Omental fat pad (tissue), 4 donors: ENCODE measurements around the gene C2CD2. TPM values are rescaled to one million over a fixed set of nuclear protein-coding genes. Genes with fewer than 3 reads are reported as not detected.
"Not testable (repeated sequence)": the region's sequence is repeated elsewhere in the genome, so short reads cannot be mapped to it uniquely, and the experiment has no call there.

Source experiments
- ATAC-seq: fragments of 150-250 bp; one replicate; pipeline ENCODE4 v1.9.1; 2016; ENCODE audit warnings: mild to moderate bottlenecking, moderate library complexity; ENCODE audit not compliant: low FRiP score
- DNase-seq: peaks from one replicate; pipeline ENCODE4 v3.0.0-alpha.2; 2019; ENCODE audit warnings: low spot score
- CTCF ChIP-seq, 3 donors: fragments of 450-650 bp; IDR thresholded peaks; one replicate each; pipeline ENCODE4 v1.5.1; 2016 to 2017; ENCODE audit warnings: antibody characterized with exemption in 3 of 3, mild to moderate bottlenecking in 3 of 3, moderate library complexity in 2 of 3
- total RNA-seq, 4 donors: library from RNA; depleted of rRNA; stranded (reverse); fragments of >200 nt; gene quantifications; one replicate each; pipeline ENCODE4 v1.1.0, GENCODE V29; 2016

C2CD2 gene
- total RNA-seq, 4 donors from 2014 or later, result 57.7 to 264 (median 96.4) TPM

DNA sequence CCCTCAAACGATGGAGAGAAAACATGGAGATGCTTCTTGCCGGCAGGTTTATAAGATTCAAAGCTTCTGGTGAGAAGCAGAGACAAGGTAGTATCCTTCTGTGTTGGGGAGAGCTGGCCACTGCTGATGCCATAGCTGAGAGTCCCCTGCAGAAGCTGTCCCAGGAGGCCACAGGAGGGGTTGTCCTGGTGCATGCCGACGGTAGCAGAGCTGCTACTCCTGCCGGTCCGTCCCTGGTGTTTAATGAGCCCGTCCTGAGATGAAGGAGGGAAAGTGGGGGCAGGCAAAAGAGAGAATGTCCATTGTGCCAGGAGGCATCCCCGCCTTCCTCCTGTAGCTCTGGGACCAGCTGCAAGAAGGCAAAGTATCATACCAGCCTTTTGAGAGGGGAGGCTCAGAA lies 10.4 kb upstream of the C2CD2 start:
- DNase-seq (no peak), ATAC-seq (no peak)
- no peak for TF ChIP-seq CTCF (IDR thresholded peaks at IDR 0.05)

- DNase-seq (no peak), ATAC-seq (no peak)
- TF ChIP-seq CTCF (IDR thresholded peaks at IDR 0.05), result no peak
These were observed 8.7 kb upstream of the C2CD2 start for GRCh38 chr21:41962425-41962966.

DNA sequence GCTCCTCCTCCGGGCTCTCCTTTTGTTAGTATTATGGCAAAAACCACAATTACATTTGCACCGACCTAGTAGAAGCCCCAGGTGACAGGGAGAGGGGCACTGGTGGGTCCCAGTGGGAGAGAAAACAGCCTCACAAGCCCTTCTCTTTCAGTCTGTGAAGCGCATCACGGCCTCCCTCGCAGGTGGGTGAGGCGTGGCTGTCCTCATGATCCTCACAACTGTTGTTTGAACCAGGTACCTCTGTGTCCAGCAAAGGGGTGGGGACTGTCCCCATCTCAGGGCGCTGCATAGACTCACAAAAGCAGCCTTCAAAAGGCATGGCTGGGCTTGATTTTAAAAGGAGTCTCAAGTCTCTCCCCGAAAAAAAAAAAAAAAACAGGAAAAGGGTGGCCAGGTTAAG lies 7.9 kb upstream of the C2CD2 start:
- DNase-seq, result no peak
- TF ChIP-seq CTCF (IDR thresholded peaks at IDR 0.05), result no peak
- ATAC-seq, result no peak

DNA sequence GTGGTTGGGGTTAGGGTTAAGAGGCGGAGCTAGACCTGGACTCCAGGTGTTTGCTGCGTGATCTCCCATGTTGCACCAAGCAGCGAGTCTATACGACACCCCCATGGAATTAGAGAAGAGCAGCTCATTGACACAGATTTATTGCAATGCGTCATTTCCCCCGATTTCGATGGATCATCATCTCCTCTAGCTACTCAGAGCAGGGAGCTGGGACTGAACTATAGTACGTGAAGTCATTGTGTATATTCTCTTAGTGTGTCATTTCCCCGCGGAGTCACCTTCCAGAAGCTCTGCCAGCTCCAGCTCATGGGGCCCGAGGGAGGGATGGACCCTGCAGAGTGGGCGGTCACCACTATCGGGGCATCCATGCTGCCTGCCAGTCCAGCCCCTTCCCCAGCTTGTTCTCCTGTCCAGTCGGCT lies 7.5 kb upstream of the C2CD2 start:
- DNase-seq, result no peak

DNA sequence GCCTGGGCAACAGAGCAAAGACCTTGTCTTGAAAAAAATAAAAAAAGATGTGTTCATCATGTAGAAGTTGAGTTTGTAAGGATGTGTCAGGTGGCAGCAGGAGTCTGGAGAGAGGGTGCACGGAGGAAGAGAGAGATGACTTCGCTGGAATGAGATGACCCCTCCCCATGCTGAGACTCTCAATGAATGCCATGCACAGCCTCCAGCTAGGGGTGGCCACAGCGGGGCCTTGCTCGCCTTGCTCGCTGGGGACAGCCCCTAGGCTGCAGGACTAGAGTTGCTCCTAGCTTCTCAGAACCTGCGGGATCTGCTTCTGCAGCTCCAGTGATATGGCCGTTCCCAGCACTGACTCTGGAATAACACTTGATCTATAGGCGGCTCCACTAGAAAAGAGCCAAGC lies 6.6 kb upstream of the C2CD2 start:
- ATAC-seq, result no peak
- no peak for DNase-seq
- TF ChIP-seq CTCF (IDR thresholded peaks at IDR 0.05), result no peak

More for the DNA sequence above, 7.5 kb upstream of the C2CD2 start:
- ATAC-seq, result no peak
- no peak for TF ChIP-seq CTCF (IDR thresholded peaks at IDR 0.05)

- not testable (repeated sequence) for DNase-seq
These were observed 5.9 kb upstream of the C2CD2 start for GRCh38 chr21:41959697-41960096.

GRCh38 chr21:41958886-41959563 lies 5.2 kb upstream of the C2CD2 start:
- DNase-seq, result no peak
- no peak for ATAC-seq
- no peak for TF ChIP-seq CTCF (IDR thresholded peaks at IDR 0.05)

More at GRCh38 chr21:41959697-41960096, 5.9 kb upstream of the C2CD2 start:
- not testable (repeated sequence) for ATAC-seq
